Measurements from ENCODE around the gene LORICRIN. TPM values are rescaled to one million over a fixed set of nuclear protein-coding genes. Genes with fewer than 3 reads are reported as not detected.

The LORICRIN gene
- total and polyA plus RNA-seq, 2 donors (not counting 1 experiment from before 2014, with no cell fraction given): 0.39 TPM; not detected in 1

DNA sequence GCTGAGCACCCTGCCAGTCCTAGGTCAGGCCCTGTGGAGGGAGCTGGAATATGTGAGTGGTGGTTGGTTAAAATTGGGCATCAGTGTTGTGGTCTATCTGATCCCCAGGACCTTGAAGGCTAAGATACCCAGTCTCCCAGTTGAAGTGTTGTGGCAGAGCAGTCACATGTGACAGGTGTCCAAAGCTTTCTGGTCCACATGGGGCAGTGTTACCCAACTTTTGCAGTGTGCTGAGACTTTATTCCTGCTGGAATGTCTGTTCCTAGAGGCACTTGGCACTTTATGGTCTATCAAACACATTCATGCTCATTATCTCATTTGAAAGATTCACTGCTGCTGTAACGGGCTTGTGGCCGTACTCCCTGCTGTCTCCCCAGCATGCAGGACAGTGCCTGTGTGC is 21.0 kb upstream of the LORICRIN start:
- H3K9ac ChIP-seq (ENCODE audit: low read length): no peak overlapping the region
- H3K4me2 ChIP-seq (replicated peaks; ENCODE audit: low read depth, low read length, poor library complexity, severe bottlenecking): no peak overlapping the region
- intact Hi-C loops (cut with micrococcal nuclease): loop anchor here (2.0 kb wide), 1 partner anchor 40 kb away; no protein-coding TSS in a partner anchor
- H3K4me1 ChIP-seq (ENCODE audit: control insufficient read depth in 2 of 2, insufficient read depth in 2 of 2, low read length in 2 of 2): no peaks in the 10 kb centered on the region
- Mint-ChIP-seq H3K9me3 (ENCODE audit: insufficient read depth) (no peaks in the 10 kb centered on the region), H3K27ac (no peak overlapping the region), H3K27me3 (peaks cover 26% of the 10 kb centered on the region), H3K4me1 (no peaks in the 10 kb centered on the region), H3K4me3 (no peak overlapping the region)
- no peaks in the 10 kb centered on the region for H4K20me1 ChIP-seq (ENCODE audit: control insufficient read depth, insufficient read depth, low read length, poor library complexity, severe bottlenecking)
- DNase-seq (no peak), ATAC-seq (ENCODE audit: low read depth) (no peak)
- POLR2A ChIA-PET: no interaction called here
- no peak overlapping the region for H3K4me3 ChIP-seq (ENCODE audit: control extremely low read depth in 1 of 5, extremely low read depth in 1 of 5, insufficient read depth in 1 of 5, low read depth in 2 of 5, low read length in 4 of 5)
- H3K36me3 ChIP-seq (replicated peaks in 1 of 2; ENCODE audit: control extremely low read depth in 1 of 2, control insufficient read depth in 1 of 2, extremely low read depth in 1 of 2, insufficient read depth in 2 of 2, low read length in 1 of 2): no peaks in the 10 kb centered on the region
- no peaks in the 10 kb centered on the region for H3K9me3 ChIP-seq (ENCODE audit: control extremely low read depth in 1 of 3, control insufficient read depth in 2 of 3, insufficient read depth in 1 of 3, low read length in 2 of 3)
- TF ChIP-seq, protein P1, sequence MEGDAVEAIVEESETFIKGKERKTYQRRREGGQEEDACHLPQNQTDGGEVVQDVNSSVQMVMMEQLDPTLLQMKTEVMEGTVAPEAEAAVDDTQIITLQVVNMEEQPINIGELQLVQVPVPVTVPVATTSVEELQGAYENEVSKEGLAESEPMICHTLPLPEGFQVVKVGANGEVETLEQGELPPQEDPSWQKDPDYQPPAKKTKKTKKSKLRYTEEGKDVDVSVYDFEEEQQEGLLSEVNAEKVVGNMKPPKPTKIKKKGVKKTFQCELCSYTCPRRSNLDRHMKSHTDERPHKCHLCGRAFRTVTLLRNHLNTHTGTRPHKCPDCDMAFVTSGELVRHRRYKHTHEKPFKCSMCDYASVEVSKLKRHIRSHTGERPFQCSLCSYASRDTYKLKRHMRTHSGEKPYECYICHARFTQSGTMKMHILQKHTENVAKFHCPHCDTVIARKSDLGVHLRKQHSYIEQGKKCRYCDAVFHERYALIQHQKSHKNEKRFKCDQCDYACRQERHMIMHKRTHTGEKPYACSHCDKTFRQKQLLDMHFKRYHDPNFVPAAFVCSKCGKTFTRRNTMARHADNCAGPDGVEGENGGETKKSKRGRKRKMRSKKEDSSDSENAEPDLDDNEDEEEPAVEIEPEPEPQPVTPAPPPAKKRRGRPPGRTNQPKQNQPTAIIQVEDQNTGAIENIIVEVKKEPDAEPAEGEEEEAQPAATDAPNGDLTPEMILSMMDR (IDR thresholded peaks at IDR 0.05): no peak
- TF ChIP-seq EZH2 (IDR thresholded peaks at IDR 0.05; ENCODE audit: borderline replicate concordance, insufficient read depth, low read depth, low read length, poor library complexity, severe bottlenecking): no peak
- no peak overlapping the region for H3K27ac ChIP-seq (ENCODE audit: low read length in 2 of 2)
- CTCF ChIA-PET: interaction anchor here (0.9 to 1.4 kb wide), 5 partner anchors 8 to 51 kb away, joined by 3 read pairs; no protein-coding TSS in a partner anchor
- WGBS (ENCODE audit: insufficient coverage): 100% methylated on average over 2 of the region's 2 CpGs
- H2AFZ ChIP-seq (ENCODE audit: insufficient read depth, low read depth, low read length, poor library complexity, severe bottlenecking): no peak overlapping the region
- peaks cover 0 to 5% (median 0%) of the 10 kb centered on the region in 4 experiments for H3K27me3 ChIP-seq (replicated peaks in 1 of 4; ENCODE audit: control extremely low read depth in 1 of 4, control insufficient read depth in 3 of 4, insufficient read depth in 4 of 4, low read length in 3 of 4)
- H3K79me2 ChIP-seq (ENCODE audit: control insufficient read depth, insufficient read depth, low read length): no peaks in the 10 kb centered on the region

DNA sequence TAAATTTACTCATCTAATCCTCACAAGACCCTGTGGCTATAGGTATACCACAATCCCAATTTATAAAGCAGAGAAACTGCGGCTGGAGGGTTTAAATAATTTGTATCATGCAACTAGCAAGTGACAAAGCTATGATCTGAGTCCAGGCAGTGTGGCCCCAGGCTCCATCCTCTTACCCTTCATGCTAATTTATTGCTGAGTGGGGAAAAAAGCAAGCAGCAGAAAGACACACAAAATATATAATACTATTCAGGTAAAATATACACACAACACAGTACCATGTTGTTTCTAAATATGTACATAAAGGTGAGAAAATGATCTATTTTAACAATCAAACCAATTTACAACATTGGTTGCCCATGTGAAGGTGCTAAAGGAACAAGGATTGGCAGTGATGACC is 17.3 kb upstream of the LORICRIN start:
- POLR2A ChIA-PET: no interaction called here
- Mint-ChIP-seq H3K4me1 (no peaks in the 10 kb centered on the region), H3K4me3 (no peak overlapping the region), H3K9me3 (ENCODE audit: insufficient read depth) (no peaks in the 10 kb centered on the region), H3K27me3 (peaks cover 27% of the 10 kb centered on the region), H3K27ac (no peak overlapping the region)
- Histone ChIP-seq H3K4me1 (ENCODE audit: control insufficient read depth in 2 of 2, insufficient read depth in 2 of 2, low read length in 2 of 2) (no peaks in the 10 kb centered on the region), H3K79me2 (ENCODE audit: control insufficient read depth, insufficient read depth, low read length) (no peaks in the 10 kb centered on the region), H4K20me1 (ENCODE audit: control insufficient read depth, insufficient read depth, low read length, poor library complexity, severe bottlenecking) (no peaks in the 10 kb centered on the region), H3K4me3 (ENCODE audit: control extremely low read depth in 1 of 5, extremely low read depth in 1 of 5, insufficient read depth in 1 of 5, low read depth in 2 of 5, low read length in 4 of 5) (no peak overlapping the region), H3K27me3 (replicated peaks in 1 of 4; ENCODE audit: control extremely low read depth in 1 of 4, control insufficient read depth in 3 of 4, insufficient read depth in 4 of 4, low read length in 3 of 4) (peaks cover 0 to 11% (median 4%) of the 10 kb centered on the region in 4 experiments), H3K9me3 (ENCODE audit: control extremely low read depth in 1 of 3, control insufficient read depth in 2 of 3, insufficient read depth in 1 of 3, low read length in 2 of 3) (peaks cover 0 to 5% (median 0%) of the 10 kb centered on the region in 3 donors), H3K27ac (ENCODE audit: low read length in 2 of 2) (no peak overlapping the region), H2AFZ (ENCODE audit: insufficient read depth, low read depth, low read length, poor library complexity, severe bottlenecking) (no peak overlapping the region), H3K36me3 (replicated peaks in 1 of 2; ENCODE audit: control extremely low read depth in 1 of 2, control insufficient read depth in 1 of 2, extremely low read depth in 1 of 2, insufficient read depth in 2 of 2, low read length in 1 of 2) (no peaks in the 10 kb centered on the region), H3K9ac (ENCODE audit: low read length) (no peak overlapping the region), H3K4me2 (replicated peaks; ENCODE audit: low read depth, low read length, poor library complexity, severe bottlenecking) (no peak overlapping the region)
- DNase-seq: no peak
- TF ChIP-seq EZH2 (IDR thresholded peaks at IDR 0.05; ENCODE audit: borderline replicate concordance, insufficient read depth, low read depth, low read length, poor library complexity, severe bottlenecking): no peak
- TF ChIP-seq, protein P1 (IDR thresholded peaks at IDR 0.05): no peak
- ATAC-seq (ENCODE audit: low read depth): no peak
- WGBS (ENCODE audit: insufficient coverage): no CpG with 5 or more reads among the region's 1 CpG
- intact Hi-C loops (cut with micrococcal nuclease): no loop called here
- CTCF ChIA-PET: no interaction called here

Data from B cell (primary cell).